ENCODE data around the gene PPP6C. TPM values are rescaled to one million over a fixed set of nuclear protein-coding genes. Genes with fewer than 3 reads are reported as not detected.

Gene PPP6C
- total and polyA plus RNA-seq, 2 donors (not counting 1 experiment from before 2014, with no cell fraction given) = 12.1 to 38.6 TPM

DNA sequence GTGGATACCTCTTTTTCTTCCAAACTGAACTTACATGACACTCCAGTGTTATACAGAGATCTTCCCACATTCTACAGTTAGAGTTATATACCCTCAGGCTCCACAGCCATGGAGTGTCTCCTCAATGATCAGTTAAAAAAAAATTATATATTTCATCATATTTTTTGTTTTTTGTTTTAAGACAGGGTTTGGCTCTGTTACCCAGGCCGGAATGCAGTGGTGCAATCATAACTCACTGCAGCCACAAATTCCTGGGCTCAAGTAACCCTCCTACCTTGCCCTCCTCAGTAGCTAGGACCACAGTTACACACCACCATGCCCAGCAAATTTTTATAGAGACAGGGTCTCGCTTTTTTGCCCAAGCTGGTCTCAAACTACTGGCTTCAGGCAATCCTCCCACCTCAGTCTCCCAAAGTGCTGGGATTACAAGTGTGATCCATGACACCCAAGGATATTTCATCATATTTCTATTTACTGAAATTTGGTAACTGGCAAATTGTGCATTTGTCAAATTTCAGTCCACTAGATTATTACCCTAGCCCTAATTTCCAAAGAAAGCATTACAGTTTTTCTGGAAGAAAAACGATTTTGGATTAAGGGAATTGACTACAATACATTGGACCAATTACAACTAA lies 28.2 kb downstream of the PPP6C start:
- Histone ChIP-seq H3K27ac (ENCODE audit: low read length in 2 of 2) (no peak overlapping the region), H3K79me2 (ENCODE audit: control insufficient read depth, insufficient read depth, low read length) (peaks cover 15% of the 10 kb centered on the region), H2AFZ (ENCODE audit: insufficient read depth, low read depth, low read length, poor library complexity, severe bottlenecking) (no peak overlapping the region), H3K4me1 (ENCODE audit: control insufficient read depth in 2 of 2, insufficient read depth in 2 of 2, low read length in 2 of 2) (no peaks in the 10 kb centered on the region), H4K20me1 (ENCODE audit: control insufficient read depth, insufficient read depth, low read length, poor library complexity, severe bottlenecking) (peaks cover 22% of the 10 kb centered on the region), H3K4me2 (replicated peaks; ENCODE audit: low read depth, low read length, poor library complexity, severe bottlenecking) (no peak overlapping the region), H3K9ac (ENCODE audit: low read length) (no peak overlapping the region), H3K9me3 (ENCODE audit: control extremely low read depth in 1 of 3, control insufficient read depth in 2 of 3, insufficient read depth in 1 of 3, low read length in 2 of 3) (no peaks in the 10 kb centered on the region), H3K4me3 (ENCODE audit: control extremely low read depth in 1 of 5, extremely low read depth in 1 of 5, insufficient read depth in 1 of 5, low read depth in 2 of 5, low read length in 4 of 5) (no peak overlapping the region), H3K36me3 (replicated peaks in 1 of 2; ENCODE audit: control extremely low read depth in 1 of 2, control insufficient read depth in 1 of 2, extremely low read depth in 1 of 2, insufficient read depth in 2 of 2, low read length in 1 of 2) (peaks cover 4 to 8% of the 10 kb centered on the region in 2 experiments), H3K27me3 (replicated peaks in 1 of 4; ENCODE audit: control extremely low read depth in 1 of 4, control insufficient read depth in 3 of 4, insufficient read depth in 4 of 4, low read length in 3 of 4) (no peaks in the 10 kb centered on the region)
- POLR2A ChIA-PET = no interaction called here
- no peak for DNase-seq
- WGBS (ENCODE audit: insufficient coverage) = 100% methylated on average over 1 of the region's 3 CpGs
- CTCF ChIA-PET = no interaction called here
- intact Hi-C loops (cut with micrococcal nuclease) = no loop called here
- Mint-ChIP-seq H3K4me1 (no peaks in the 10 kb centered on the region), H3K9me3 (ENCODE audit: insufficient read depth) (no peaks in the 10 kb centered on the region), H3K27me3 (no peaks in the 10 kb centered on the region), H3K4me3 (no peak overlapping the region), H3K27ac (no peak overlapping the region)
- no peak for ATAC-seq (ENCODE audit: low read depth)
- no peak for TF ChIP-seq EZH2 (IDR thresholded peaks at IDR 0.05; ENCODE audit: borderline replicate concordance, insufficient read depth, low read depth, low read length, poor library complexity, severe bottlenecking)
- TF ChIP-seq, protein P1, sequence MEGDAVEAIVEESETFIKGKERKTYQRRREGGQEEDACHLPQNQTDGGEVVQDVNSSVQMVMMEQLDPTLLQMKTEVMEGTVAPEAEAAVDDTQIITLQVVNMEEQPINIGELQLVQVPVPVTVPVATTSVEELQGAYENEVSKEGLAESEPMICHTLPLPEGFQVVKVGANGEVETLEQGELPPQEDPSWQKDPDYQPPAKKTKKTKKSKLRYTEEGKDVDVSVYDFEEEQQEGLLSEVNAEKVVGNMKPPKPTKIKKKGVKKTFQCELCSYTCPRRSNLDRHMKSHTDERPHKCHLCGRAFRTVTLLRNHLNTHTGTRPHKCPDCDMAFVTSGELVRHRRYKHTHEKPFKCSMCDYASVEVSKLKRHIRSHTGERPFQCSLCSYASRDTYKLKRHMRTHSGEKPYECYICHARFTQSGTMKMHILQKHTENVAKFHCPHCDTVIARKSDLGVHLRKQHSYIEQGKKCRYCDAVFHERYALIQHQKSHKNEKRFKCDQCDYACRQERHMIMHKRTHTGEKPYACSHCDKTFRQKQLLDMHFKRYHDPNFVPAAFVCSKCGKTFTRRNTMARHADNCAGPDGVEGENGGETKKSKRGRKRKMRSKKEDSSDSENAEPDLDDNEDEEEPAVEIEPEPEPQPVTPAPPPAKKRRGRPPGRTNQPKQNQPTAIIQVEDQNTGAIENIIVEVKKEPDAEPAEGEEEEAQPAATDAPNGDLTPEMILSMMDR (IDR thresholded peaks at IDR 0.05) = no peak

DNA sequence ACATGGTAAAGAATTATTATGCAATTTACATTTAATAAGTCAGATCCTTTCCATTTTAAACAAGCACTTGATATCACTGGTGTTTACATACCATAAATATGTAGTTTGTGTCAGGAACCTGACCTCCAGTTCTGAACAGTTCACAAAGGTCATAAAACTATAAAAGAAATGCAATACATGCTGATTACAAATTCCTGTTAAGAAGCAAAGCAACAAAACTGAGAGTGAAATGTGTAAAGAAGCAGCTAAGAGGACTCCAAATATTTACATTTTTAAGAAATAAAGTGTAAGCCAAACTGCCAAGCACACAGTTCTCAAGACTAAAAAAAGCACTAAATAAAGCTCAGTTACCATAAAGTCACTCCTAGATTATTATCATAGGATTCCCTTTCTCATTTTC lies 28.9 kb downstream of the PPP6C start:
- ChIA-PET POLR2A (no interaction called here), CTCF (no interaction called here)
- H3K79me2 ChIP-seq (ENCODE audit: control insufficient read depth, insufficient read depth, low read length) = peaks cover 11% of the 10 kb centered on the region
- H2AFZ ChIP-seq (ENCODE audit: insufficient read depth, low read depth, low read length, poor library complexity, severe bottlenecking) = no peak overlapping the region
- ATAC-seq (ENCODE audit: low read depth) (no peak), DNase-seq (no peak)
- Mint-ChIP-seq H3K27ac (no peak overlapping the region), H3K27me3 (no peaks in the 10 kb centered on the region), H3K4me1 (no peaks in the 10 kb centered on the region), H3K9me3 (ENCODE audit: insufficient read depth) (no peaks in the 10 kb centered on the region), H3K4me3 (no peak overlapping the region)
- intact Hi-C loops (cut with micrococcal nuclease) = no loop called here
- H3K9ac ChIP-seq (ENCODE audit: low read length) = no peak overlapping the region
- TF ChIP-seq, protein P1 (IDR thresholded peaks at IDR 0.05) = no peak
- TF ChIP-seq EZH2 (IDR thresholded peaks at IDR 0.05; ENCODE audit: borderline replicate concordance, insufficient read depth, low read depth, low read length, poor library complexity, severe bottlenecking) = no peak
- H3K4me3 ChIP-seq (ENCODE audit: control extremely low read depth in 1 of 5, extremely low read depth in 1 of 5, insufficient read depth in 1 of 5, low read depth in 2 of 5, low read length in 4 of 5) = no peak overlapping the region
- H4K20me1 ChIP-seq (ENCODE audit: control insufficient read depth, insufficient read depth, low read length, poor library complexity, severe bottlenecking) = peaks cover 22% of the 10 kb centered on the region
- H3K9me3 ChIP-seq (ENCODE audit: control extremely low read depth in 1 of 3, control insufficient read depth in 2 of 3, insufficient read depth in 1 of 3, low read length in 2 of 3) = no peaks in the 10 kb centered on the region
- H3K4me1 ChIP-seq (ENCODE audit: control insufficient read depth in 2 of 2, insufficient read depth in 2 of 2, low read length in 2 of 2) = no peaks in the 10 kb centered on the region
- H3K27me3 ChIP-seq (replicated peaks in 1 of 4; ENCODE audit: control extremely low read depth in 1 of 4, control insufficient read depth in 3 of 4, insufficient read depth in 4 of 4, low read length in 3 of 4) = no peaks in the 10 kb centered on the region
- H3K36me3 ChIP-seq (replicated peaks in 1 of 2; ENCODE audit: control extremely low read depth in 1 of 2, control insufficient read depth in 1 of 2, extremely low read depth in 1 of 2, insufficient read depth in 2 of 2, low read length in 1 of 2) = peaks cover 4 to 8% of the 10 kb centered on the region in 2 experiments
- no peak overlapping the region for H3K27ac ChIP-seq (ENCODE audit: low read length in 2 of 2)
- no peak overlapping the region for H3K4me2 ChIP-seq (replicated peaks; ENCODE audit: low read depth, low read length, poor library complexity, severe bottlenecking)
